HG03342 (cell line): Measurements from ENCODE around the gene RENBP.
A peak's percentile ranks its signal among the peaks of the same experiment; 100 is the strongest.

ENCODE experiments used
- ATAC-seq: cut with Tn5 transposase; IDR thresholded peaks from one replicate; pipeline ENCODE4 v1.9.1; 2021; ENCODE audit warnings: mild to moderate bottlenecking, moderate library complexity; ENCODE audit not compliant: unreplicated experiment

The RENBP gene

DNA sequence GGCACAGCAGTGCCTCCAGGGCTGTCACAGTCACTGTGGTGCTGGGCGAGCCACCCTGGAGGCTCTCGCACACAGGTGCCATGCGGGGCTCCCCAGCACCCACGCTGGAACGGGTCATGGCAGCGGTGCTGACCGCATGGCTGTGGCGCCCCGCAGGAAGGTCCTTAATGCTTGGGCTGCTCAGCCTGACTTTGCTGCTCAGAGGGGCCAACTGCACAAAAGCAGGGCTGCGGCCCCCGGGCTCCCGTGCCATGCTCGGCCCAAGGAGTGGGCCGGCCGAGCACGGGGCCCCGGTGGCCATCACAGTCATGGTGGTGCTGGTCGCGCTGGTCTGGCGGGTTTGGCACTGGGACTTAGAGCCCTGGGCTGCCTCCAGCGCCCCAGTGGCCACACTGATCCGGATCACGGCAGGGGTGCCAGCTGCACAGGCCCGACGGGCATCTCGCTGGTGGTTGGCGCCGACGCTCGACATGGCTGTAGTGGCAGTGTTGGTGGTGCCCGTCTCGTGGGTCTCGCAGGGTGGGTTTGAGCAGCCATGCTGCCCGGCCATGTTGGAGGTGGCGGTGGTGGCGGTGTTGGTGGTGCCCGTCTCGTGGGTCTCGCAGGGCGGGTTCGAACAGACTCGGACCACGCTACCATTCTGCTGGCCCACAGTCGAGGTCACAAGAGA is 10.2 kb upstream of the RENBP start:
- no peak for ATAC-seq

GRCh38 chrX:153953892-153954557 is 9.6 kb upstream of the RENBP start:
- ATAC-seq: no peak

DNA sequence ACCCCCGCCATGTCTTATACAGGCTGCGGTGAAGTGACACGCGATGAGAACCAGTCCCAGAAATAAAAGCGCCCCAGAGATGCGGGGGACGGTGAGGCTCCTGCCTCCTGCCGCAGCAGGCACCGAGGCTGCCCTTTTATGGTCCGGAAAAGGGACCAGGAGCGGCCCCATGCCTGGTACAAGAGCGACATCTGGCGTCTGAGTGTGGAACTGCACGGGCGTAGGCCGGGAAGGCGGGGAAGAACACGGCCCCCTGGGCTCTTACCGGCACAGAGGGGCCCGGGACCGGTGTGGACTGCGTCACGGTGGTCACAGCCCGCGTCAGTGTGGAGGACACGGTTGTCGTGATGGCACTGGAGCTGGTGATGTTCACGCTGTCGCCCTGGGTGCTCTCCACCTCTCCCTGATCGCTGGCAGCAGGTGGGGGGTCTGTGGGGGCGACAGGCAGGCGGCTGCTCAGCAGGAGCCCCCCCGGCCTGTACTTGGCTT is 8.9 kb upstream of the RENBP start:
- ATAC-seq: peak; percentile 61

DNA sequence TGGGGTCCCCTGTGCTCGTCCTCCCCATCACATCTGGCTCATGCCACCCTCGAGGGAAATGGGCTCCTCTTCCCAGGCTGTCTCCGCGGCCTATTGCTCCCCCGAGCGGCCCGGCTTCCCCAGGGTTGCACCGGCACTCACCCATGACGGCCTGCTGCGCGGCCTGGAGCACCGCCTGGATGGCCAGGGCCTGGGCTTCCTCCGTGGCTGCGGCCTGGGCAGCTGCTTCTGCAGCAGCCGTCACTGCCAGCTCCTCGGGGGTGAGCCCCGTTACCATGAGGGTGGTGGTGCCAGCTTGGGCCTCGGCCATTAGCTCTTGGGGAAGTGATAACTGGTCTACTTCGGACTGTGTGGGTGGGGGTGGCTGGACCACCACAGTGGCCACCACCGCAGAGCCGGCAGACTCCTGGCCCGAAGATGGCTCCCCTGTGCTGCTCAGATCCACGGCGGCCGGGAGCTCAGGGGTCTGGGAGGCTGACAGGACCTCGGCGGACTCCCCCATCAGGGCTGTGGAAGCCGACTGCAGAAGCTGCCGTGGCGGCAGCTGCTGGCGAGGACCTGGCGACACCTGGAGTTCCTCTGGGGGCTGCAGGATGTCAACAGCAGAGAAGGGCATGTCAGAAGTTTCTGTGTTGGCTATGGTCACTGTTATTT is 8.1 kb upstream of the RENBP start:
- no peak for ATAC-seq

DNA sequence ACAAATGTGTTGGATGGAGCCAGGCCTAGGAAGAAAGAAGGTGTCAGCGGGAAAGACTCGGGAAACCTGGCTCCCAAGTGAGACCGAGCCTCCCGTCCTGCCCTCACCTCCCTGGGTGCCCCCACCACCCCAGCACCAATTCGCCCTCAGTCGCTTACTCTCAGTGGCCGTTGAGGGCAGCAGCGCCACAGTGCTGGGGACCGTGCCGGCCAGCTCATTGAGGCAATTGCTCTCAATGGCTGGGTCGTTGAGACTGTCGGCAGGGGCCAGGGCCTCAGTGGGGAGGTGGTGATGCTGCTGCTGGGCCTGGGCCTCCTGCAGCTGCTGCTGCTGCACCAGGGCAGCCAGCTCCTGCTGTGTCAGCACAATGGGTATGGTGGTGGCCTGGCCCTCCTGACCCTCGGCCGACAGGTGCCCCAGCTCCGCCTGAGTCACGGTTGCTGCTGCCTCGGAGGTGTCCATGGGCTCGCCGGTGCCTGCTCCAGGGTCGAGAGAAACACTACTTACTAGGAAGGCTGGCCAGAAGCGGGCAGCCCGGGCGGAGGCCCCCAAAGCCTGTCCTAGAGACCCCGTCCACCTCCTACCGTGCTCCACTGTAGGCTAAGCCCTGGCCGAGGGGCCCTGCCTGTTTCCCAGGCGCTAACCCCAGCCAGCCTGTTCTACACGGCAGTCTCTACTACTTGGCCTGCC is 7.4 kb upstream of the RENBP start:
- no peak for ATAC-seq

DNA sequence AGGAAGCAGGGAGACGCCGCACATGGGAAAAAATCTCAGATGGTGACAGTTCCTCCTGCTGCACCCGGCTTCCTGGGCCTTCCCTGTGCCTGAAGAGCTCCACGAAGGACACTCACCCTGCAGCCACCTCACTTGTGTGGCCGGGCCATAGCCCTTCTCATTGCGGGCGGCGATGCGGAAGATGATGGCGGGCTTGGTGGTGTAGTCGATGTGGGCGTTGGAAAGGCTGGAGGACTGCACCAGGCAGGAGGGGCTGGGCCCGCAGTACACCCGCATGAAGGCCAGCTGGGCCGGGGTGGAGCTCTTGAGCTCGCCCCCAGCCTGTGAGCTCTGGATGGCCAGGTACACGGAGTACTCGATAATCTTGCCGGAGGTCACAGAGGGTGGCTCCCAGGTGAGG is 5.7 kb upstream of the RENBP start:
- ATAC-seq: no peak

GRCh38 chrX:153948847-153949805 is 4.7 kb upstream of the RENBP start:
- ATAC-seq: no peak

- ATAC-seq: no peak
These were observed 3.6 kb upstream of the RENBP start for GRCh38 chrX:153948002-153948466.

- peak; percentile 91 for ATAC-seq
These were observed 2.7 kb upstream of the RENBP start for GRCh38 chrX:153947009-153947769.

- no peak for ATAC-seq
These were observed 1.8 kb upstream of the RENBP start for GRCh38 chrX:153945956-153946943.

- ATAC-seq: no peak
These were observed 332 bp upstream of the RENBP start for GRCh38 chrX:153944800-153945150.

DNA sequence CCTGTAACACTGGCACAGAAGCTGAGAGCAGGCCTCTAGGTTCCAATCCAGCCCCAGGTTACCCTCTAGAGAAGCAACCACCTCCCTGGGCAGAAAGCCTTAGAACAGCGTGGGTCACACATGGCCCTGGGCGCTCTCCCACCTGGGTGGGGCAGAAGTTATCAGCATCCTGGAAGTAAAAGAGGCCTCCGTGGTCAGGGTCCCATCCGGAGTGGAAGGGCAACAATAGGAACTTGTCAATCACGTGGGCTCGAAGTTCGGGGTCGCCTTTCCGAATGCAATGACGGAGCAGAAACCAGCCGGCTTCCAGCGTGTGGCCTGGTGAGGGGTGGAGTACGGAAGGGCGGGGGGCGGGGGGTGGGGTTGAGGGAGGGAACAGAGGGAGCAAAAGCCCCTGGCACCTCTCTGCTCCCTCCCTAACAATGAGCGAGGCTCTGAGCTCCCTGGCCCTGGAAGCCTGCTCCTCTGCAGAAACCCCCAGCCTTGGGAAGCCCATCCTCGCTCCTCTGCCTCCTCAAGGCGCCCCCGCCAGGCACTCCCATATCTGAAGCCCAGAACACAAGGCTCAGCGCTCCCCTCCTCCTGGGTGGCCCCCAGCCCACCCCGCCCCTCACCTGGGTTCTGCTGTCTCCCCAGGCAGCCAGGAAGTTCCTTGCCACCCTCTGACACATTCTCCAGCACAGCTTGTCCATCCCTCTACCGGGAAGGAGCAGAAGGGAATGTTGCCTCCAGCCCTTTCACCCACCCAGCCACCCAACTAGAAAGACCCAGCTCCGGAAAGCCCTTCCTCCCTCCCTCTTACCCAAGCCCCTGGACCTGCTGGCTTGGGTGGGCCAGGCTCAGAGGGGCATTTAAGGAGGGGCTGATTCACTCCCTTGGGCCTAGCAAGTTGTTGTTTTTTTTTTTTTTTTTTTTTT is 2.8 kb downstream of the RENBP start:
- no peak for ATAC-seq

GRCh38 chrX:153939573-153939972 is 4.9 kb downstream of the RENBP start:
- no peak for ATAC-seq

GRCh38 chrX:153938226-153938786 is 6.1 kb downstream of the RENBP start:
- ATAC-seq: no peak

DNA sequence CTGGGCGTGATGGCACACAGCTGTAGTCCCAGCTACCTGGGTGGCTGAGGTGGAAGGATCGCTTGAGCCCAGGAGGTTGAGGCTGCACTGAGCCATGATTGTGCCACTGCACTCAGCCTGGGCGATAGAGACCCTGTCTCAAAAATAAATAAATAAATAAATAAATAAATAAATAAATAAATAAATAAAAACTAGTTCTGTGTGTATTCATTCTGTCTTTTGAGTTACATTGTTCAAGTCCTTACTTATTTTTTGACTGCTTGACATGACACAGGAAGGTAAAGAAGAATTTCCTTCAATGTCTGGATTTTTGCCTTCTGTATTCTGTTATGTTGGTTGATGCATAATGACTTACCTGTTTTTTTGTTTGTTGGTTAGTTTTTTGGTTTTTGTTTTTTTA is 7.4 kb downstream of the RENBP start:
- ATAC-seq: no peak

GRCh38 chrX:153935326-153935851 is 9.1 kb downstream of the RENBP start:
- ATAC-seq: peak; percentile 1
